Activated CD8-positive, alpha-beta memory T cell treated with anti-CD3 and anti-CD28 coated beads for 1 hour (primary cell): Measurements from ENCODE around the gene AATK.

ENCODE experiments used
- DNase-seq, 2 donors: peaks; one replicate each; pipeline ENCODE4 v3.0.0-alpha.2; 2020; ENCODE audit warnings: low read depth in 1 of 2; ENCODE audit errors: extremely low read depth in 1 of 2

AATK gene

GRCh38 chr17:81076141-81076679 lies 89.8 kb downstream of the AATK start:
- no peak for DNase-seq

GRCh38 chr17:81075307-81075706 lies 90.7 kb downstream of the AATK start:
- DNase-seq = no peak

GRCh38 chr17:81074875-81075274 lies 91.1 kb downstream of the AATK start:
- no peak for DNase-seq

GRCh38 chr17:81073967-81074839 lies 91.8 kb downstream of the AATK start:
- DNase-seq = no peak

GRCh38 chr17:81071761-81072741 lies 94.0 kb downstream of the AATK start:
- DNase-seq = no peak

GRCh38 chr17:81070541-81071246 lies 95.3 kb downstream of the AATK start:
- DNase-seq = no peak

- no peak for DNase-seq
Observed at GRCh38 chr17:81069135-81069645, 96.8 kb downstream of the AATK start.

- DNase-seq = no peak
Observed at GRCh38 chr17:81068411-81069134, 97.4 kb downstream of the AATK start.

GRCh38 chr17:81067391-81067811 lies 98.6 kb downstream of the AATK start:
- DNase-seq = no peak
